Trophoblast cell (in vitro differentiated cells and primary cell): ENCODE results near the gene HSD3B2.

Source experiments
- DNase-seq, 2 donors: peaks; one replicate each; pipeline ENCODE4 v3.0.0-alpha.2; 2016
- H2AFZ ChIP-seq: 2 replicates; pipeline ENCODE4 v1.6.1; 2013; ENCODE audit warnings: low read length, moderate library complexity, mild to moderate bottlenecking; ENCODE audit not compliant: insufficient read depth, poor library complexity
- H2AK5ac ChIP-seq: 2 replicates; pipeline ENCODE4 v1.6.1; 2013; ENCODE audit warnings: mild to moderate bottlenecking, low read length
- H2BK120ac ChIP-seq: 2 replicates; pipeline ENCODE4 v1.6.1; 2013; ENCODE audit warnings: low read length, mild to moderate bottlenecking, moderate library complexity; ENCODE audit not compliant: insufficient read depth, poor library complexity
- H2BK12ac ChIP-seq: 2 replicates; pipeline ENCODE4 v1.6.1; 2013; ENCODE audit warnings: mild to moderate bottlenecking, low read length, moderate library complexity
- H2BK5ac ChIP-seq: 2 replicates; pipeline ENCODE4 v1.6.1; 2013; ENCODE audit warnings: low read length, low read depth, moderate library complexity, mild to moderate bottlenecking; ENCODE audit not compliant: poor library complexity
- H3K14ac ChIP-seq: 2 replicates; pipeline ENCODE4 v1.6.1; 2013; ENCODE audit warnings: mild to moderate bottlenecking, low read length
- H3K18ac ChIP-seq: 2 replicates; pipeline ENCODE4 v1.6.1; 2013; ENCODE audit warnings: mild to moderate bottlenecking, low read length
- H3K23ac ChIP-seq: 2 replicates; pipeline ENCODE4 v1.6.1; 2013; ENCODE audit warnings: low read length
- H3K27ac ChIP-seq: 2 replicates; pipeline ENCODE4 v1.5.1; 2013; ENCODE audit warnings: low read depth, mild to moderate bottlenecking, inconsistent platforms, low read length, moderate library complexity
- H3K27me3 ChIP-seq: 2 replicates; pipeline ENCODE4 v1.6.1; 2013; ENCODE audit warnings: inconsistent platforms, mild to moderate bottlenecking, low read length, moderate library complexity; ENCODE audit not compliant: insufficient read depth
- H3K36me3 ChIP-seq, 2 experiments: 1 replicate in 1 of 2; 2 replicates in 1 of 2; pipeline ENCODE4 v1.6.1; 2013; ENCODE audit warnings: low read length in 2 of 2, mild to moderate bottlenecking in 2 of 2, moderate library complexity in 1 of 2; ENCODE audit not compliant: insufficient read depth in 2 of 2, control insufficient read depth in 1 of 2
- H3K4ac ChIP-seq: 2 replicates; pipeline ENCODE4 v1.6.1; 2013; ENCODE audit warnings: low read depth, mild to moderate bottlenecking, low read length, moderate library complexity
- H3K4me1 ChIP-seq, 2 experiments: 1 replicate in 1 of 2; 2 replicates in 1 of 2; pipeline ENCODE4 v1.6.1; 2013; ENCODE audit warnings: low read length in 2 of 2, mild to moderate bottlenecking in 2 of 2, moderate library complexity in 1 of 2; ENCODE audit not compliant: insufficient read depth in 2 of 2, control insufficient read depth in 1 of 2
- H3K4me2 ChIP-seq: 2 replicates; pipeline ENCODE4 v1.6.1; 2013; ENCODE audit warnings: inconsistent platforms, mild to moderate bottlenecking, low read length, moderate library complexity
- H3K4me3 ChIP-seq: 2 replicates; pipeline ENCODE4 v1.5.1; 2013; ENCODE audit warnings: mild to moderate bottlenecking, low read depth, low read length, inconsistent platforms
- H3K79me1 ChIP-seq: one replicate; pipeline ENCODE4 v1.6.1; 2013; ENCODE audit warnings: low read length
- H3K79me2 ChIP-seq: 2 replicates; pipeline ENCODE4 v1.6.1; 2013; ENCODE audit warnings: low read length, mild to moderate bottlenecking; ENCODE audit not compliant: control insufficient read depth, insufficient read depth, poor library complexity
- H3K9ac ChIP-seq: 2 replicates; pipeline ENCODE4 v1.6.1; 2013; ENCODE audit warnings: mild to moderate bottlenecking, low read length
- H3K9me3 ChIP-seq: 2 replicates; pipeline ENCODE4 v1.6.1; 2013; ENCODE audit warnings: low read depth, mild to moderate bottlenecking, control low read depth, inconsistent platforms, low read length; ENCODE audit not compliant: insufficient read depth
- H4K12ac ChIP-seq: 2 replicates; pipeline ENCODE4 v1.6.1; 2013; ENCODE audit warnings: low read depth, mild to moderate bottlenecking, low read length, moderate library complexity
- H4K8ac ChIP-seq: 2 replicates; pipeline ENCODE4 v1.6.1; 2013; ENCODE audit warnings: low read depth, mild to moderate bottlenecking, low read length, moderate library complexity
- H4K91ac ChIP-seq: one replicate; pipeline ENCODE4 v1.6.1; 2013; ENCODE audit warnings: low read depth, mild to moderate bottlenecking, low read length, moderate library complexity
- WGBS: extraction: QIAGEN DNeasy Blood & Tissue Kit; methylation state at CpG from one replicate; pipeline ENCODE4 v1.1.7; 2013; ENCODE audit warnings: missing lambda C conversion rate; ENCODE audit not compliant: insufficient read length, insufficient coverage; ENCODE audit errors: extremely low coverage; 5-methylcytosine and 5-hydroxymethylcytosine counted together

HSD3B2 gene

DNA sequence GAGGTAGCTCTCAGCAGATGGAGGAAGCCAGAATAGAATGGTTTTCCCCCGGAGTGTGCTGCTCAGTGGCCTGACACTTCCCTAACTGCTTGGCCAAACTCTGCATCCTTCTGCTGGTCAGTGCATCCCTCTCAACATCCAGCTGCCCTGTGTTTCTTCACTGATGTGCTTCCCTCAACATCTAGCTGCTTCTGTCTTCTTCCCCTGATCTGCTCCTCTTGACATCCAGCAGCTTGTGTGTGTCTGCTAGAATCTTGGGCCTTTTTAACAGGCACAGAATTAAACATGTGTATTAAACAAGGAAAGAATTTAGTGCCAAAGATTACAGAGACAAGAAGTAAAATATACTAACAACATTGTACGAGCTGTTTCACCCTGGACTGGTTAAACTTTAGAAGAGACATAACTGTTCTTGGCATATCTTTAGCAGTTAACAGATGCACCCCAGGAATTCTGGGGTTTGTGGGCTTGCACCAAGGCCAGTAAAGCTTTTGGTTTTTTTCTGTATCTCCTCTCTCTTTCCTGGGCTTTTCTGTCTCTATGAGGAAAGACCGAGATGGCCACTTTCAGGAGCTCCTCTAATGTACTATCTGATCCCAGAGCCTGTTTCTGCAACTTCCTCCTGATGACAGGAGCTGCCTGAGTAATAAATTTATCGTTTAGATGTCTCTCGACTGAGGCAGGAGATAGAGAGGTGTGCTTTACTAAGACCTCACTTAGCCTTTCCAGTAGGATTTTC, 57.3 kb downstream of the HSD3B2 start:
- Histone ChIP-seq H3K18ac (no peak overlapping the region), H3K4me2 (no peak overlapping the region), H2AFZ (no peak overlapping the region), H3K4ac (no peak overlapping the region), H3K9ac (no peak overlapping the region), H3K14ac (no peak overlapping the region), H3K9me3 (no peaks in the 10 kb centered on the region), H3K27ac (no peak overlapping the region), H3K27me3 (no peaks in the 10 kb centered on the region), H4K8ac (no peak overlapping the region), H3K79me2 (no peaks in the 10 kb centered on the region), H2AK5ac (no peak overlapping the region), H3K36me3 (no peaks in the 10 kb centered on the region), H4K91ac (no peak overlapping the region), H2BK5ac (no peak overlapping the region), H3K4me3 (no peak overlapping the region), H2BK12ac (no peak overlapping the region), H3K4me1 (peaks cover 0 to 3% of the 10 kb centered on the region in 2 experiments), H3K23ac (no peak overlapping the region), H3K79me1 (no peaks in the 10 kb centered on the region), H2BK120ac (no peak overlapping the region), H4K12ac (no peak overlapping the region)
- WGBS, result no CpG with 5 or more reads among the region's 5 CpGs
- DNase-seq, result no peak
